Left lung (tissue), 10 donors: ENCODE measurements around the gene TECPR1. TPM values are rescaled to one million over a fixed set of nuclear protein-coding genes. Genes with fewer than 3 reads are reported as not detected.

Experiments
- ATAC-seq: fragments of 200-7000 bp; cut with Tn5 transposase; one replicate; pipeline ENCODE4 v1.9.1; 2020; ENCODE audit warnings: moderate library complexity
- DNase-seq, 4 donors: peaks; one replicate each; pipeline ENCODE4 v3.0.0-alpha.2; 2013 to 2020
- H3K27ac ChIP-seq, 2 donors: fragments of 200-600 bp; sonication (generic) in 1 of 2; one replicate each; pipeline versions ENCODE4 v1.5.0 to v1.8.0; 2020 to 2021
- H3K27me3 ChIP-seq, 2 donors: fragments of 200-600 bp; sonication (generic) in 1 of 2; one replicate each; pipeline versions ENCODE4 v1.5.0 to v1.8.0; 2020 to 2021
- H3K36me3 ChIP-seq, 2 donors: fragments of 200-600 bp; sonication (generic) in 1 of 2; one replicate each; pipeline versions ENCODE4 v1.5.0 to v1.8.0; 2020 to 2021
- H3K4me1 ChIP-seq, 2 donors: fragments of 200-600 bp; one replicate each; pipeline ENCODE4 v1.8.0; 2021
- H3K4me3 ChIP-seq, 2 donors: fragments of 200-600 bp; sonication (generic) in 1 of 2; one replicate each; pipeline versions ENCODE4 v1.5.0 to v1.8.0; 2020 to 2021; ENCODE audit warnings: mild to moderate bottlenecking in 1 of 2
- H3K9me3 ChIP-seq, 2 donors: fragments of 200-600 bp; sonication (generic) in 1 of 2; one replicate each; pipeline versions ENCODE4 v1.5.0 to v1.8.0; 2020 to 2021
- intact Hi-C, 2 donors: fragments of 100-400 bp; cut with DNase I; formaldehyde crosslinking; loops; one replicate each; pipeline versions ENCODE4 v1.11.2 to v1.14.2; 2022
- polyA plus RNA-seq, 6 donors: library from polyadenylated mRNA; unstranded; fragments of 120-200 nt; gene quantifications; one replicate each; pipeline ENCODE4 v1.2.1, GENCODE V29; 2013; ENCODE audit not compliant: insufficient read length in 6 of 6
- total RNA-seq, 2 donors: library from RNA; stranded (reverse); fragmentation: NEBNext Ultra II Directional; extraction: Animal tissue kit (Norgen Biotek cat#: 25700); gene quantifications; one replicate each; pipeline ENCODE4 v1.2.1, GENCODE V29; 2021
- TF ChIP-seq, protein P1 (sequence below), 2 donors: fragments of 200-600 bp; sonication (generic) in 1 of 2; IDR thresholded peaks; one replicate each; pipeline versions ENCODE4 v1.5.0 to v1.8.0; 2021; ENCODE audit warnings: antibody characterized with exemption in 2 of 2
- donor health status: DM: no; HTN: yes; CAD: no.
- donor health status: DM: no; HTN: no; CAD: no.

TECPR1 gene
- total and polyA plus RNA-seq, 8 donors: 24.5 to 67.4 (median 28.7) TPM

DNA sequence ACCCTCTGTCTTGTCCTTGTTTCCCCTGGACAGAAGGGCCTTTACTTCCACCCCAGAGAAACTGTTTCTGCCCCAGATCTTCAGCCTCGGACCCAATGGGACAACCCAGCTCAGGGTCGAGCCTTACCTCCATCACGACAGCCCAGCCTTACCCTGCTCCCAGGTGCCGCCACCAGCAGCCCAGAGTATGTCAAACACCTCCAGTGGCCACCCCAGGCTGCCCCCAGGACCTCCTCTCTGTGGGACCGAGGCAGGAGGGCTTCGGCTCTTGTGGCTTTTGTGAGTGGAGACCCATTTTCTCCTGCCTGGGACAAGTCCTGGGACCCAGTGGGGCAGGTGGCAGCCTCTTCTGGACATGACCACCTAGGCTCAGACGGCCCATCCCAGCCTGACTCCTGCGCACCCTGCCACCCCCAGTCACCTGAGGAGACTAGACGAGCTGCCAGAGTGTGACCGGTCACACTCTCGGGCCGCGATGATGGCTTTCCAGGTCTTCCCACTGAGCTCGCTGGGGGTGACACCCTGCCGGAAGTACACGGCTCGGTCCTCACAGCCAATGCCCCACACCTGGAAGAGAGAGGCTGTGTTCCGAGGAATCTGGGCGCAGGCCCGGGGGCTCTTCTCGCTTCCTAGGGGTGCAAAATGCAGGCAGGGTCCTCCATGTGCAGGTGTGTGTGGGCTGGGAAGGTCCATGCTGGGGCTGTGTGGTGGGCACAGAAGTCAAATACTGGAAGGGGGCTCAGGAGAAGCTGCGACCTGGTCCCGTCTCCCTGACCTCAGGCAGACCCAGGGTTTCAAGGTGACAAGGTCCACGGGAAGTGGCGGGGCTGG, 15.5 kb downstream of the TECPR1 start:
- no peaks in the 10 kb centered on the region for H3K27me3 ChIP-seq
- no peak overlapping the region for H3K4me3 ChIP-seq
- no peaks in the 10 kb centered on the region for H3K9me3 ChIP-seq
- intact Hi-C loops: no loop called here
- no peak overlapping the region for H3K27ac ChIP-seq
- ATAC-seq (no peak), DNase-seq (peak in 1 of 4 donors; percentile 63)
- TF ChIP-seq, protein P1, sequence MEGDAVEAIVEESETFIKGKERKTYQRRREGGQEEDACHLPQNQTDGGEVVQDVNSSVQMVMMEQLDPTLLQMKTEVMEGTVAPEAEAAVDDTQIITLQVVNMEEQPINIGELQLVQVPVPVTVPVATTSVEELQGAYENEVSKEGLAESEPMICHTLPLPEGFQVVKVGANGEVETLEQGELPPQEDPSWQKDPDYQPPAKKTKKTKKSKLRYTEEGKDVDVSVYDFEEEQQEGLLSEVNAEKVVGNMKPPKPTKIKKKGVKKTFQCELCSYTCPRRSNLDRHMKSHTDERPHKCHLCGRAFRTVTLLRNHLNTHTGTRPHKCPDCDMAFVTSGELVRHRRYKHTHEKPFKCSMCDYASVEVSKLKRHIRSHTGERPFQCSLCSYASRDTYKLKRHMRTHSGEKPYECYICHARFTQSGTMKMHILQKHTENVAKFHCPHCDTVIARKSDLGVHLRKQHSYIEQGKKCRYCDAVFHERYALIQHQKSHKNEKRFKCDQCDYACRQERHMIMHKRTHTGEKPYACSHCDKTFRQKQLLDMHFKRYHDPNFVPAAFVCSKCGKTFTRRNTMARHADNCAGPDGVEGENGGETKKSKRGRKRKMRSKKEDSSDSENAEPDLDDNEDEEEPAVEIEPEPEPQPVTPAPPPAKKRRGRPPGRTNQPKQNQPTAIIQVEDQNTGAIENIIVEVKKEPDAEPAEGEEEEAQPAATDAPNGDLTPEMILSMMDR (IDR thresholded peaks at IDR 0.05): no peak
- peaks cover 0 to 96% of the 10 kb centered on the region in 2 donors for H3K36me3 ChIP-seq
- no peaks in the 10 kb centered on the region for H3K4me1 ChIP-seq

DNA sequence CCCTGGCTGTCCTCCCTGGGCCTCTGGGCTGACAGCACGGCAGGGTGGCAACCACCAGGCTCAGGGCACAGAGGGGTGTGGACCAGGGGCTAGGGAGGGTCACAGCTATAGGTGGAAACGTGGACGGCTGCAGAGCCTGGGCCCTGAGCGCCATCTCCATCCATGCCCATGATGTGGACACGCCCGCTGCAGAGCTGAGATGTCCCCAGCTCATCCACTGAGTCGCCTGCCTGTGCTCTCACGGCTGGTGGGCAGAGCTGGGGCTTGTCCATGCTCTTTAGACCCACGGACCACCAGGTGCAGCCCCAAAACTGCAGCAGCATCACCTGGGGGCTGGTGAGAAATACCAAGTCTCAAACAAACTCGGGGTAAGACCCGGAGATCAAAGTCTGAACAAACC, 16.1 kb downstream of the TECPR1 start:
- Histone ChIP-seq H3K27ac (no peak overlapping the region), H3K9me3 (no peaks in the 10 kb centered on the region), H3K4me3 (no peak overlapping the region), H3K36me3 (peaks cover 0 to 95% of the 10 kb centered on the region in 2 donors), H3K4me1 (no peaks in the 10 kb centered on the region), H3K27me3 (no peaks in the 10 kb centered on the region)
- intact Hi-C loops: no loop called here
- peak in 1 of 4 donors; percentile 72 for DNase-seq
- TF ChIP-seq, protein P1 (IDR thresholded peaks at IDR 0.05): no peak
- no peak for ATAC-seq

DNA sequence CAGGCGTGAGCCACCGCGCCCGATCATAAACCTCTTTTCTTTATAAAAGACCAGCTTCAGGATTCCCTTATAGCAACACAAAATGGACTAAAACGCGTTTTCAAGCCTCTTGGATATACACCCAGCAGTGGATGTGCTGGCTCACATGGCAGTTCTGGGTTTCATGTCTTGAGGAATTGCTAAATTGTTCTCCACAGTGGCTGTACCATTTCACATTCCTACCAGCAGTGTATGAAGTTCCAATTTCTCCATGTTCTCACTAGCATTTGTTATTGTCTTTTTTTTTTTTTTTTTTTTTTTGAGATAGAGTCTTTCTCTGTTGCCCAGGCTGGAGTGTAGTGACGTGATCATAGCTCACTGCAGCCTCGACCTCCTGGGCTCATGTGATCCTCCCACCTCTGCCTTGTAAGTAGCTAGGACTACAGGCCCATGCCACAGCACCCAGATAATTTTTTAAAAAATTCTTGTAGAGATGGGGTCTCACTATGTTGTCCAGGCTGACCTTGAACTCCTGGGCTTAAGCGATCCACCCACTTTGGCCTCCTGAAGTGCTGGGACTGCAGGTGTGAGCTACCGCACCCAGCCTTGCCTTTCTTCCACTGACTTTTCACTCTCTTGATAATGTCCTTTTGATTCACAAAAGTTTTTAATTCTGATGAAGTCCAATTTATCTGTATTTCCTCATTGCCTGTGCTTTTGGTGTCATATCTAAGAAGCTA, 17.4 kb downstream of the TECPR1 start:
- intact Hi-C loops: no loop called here
- no peaks in the 10 kb centered on the region for H3K27me3 ChIP-seq
- peaks cover 0 to 95% of the 10 kb centered on the region in 2 donors for H3K36me3 ChIP-seq

DNA sequence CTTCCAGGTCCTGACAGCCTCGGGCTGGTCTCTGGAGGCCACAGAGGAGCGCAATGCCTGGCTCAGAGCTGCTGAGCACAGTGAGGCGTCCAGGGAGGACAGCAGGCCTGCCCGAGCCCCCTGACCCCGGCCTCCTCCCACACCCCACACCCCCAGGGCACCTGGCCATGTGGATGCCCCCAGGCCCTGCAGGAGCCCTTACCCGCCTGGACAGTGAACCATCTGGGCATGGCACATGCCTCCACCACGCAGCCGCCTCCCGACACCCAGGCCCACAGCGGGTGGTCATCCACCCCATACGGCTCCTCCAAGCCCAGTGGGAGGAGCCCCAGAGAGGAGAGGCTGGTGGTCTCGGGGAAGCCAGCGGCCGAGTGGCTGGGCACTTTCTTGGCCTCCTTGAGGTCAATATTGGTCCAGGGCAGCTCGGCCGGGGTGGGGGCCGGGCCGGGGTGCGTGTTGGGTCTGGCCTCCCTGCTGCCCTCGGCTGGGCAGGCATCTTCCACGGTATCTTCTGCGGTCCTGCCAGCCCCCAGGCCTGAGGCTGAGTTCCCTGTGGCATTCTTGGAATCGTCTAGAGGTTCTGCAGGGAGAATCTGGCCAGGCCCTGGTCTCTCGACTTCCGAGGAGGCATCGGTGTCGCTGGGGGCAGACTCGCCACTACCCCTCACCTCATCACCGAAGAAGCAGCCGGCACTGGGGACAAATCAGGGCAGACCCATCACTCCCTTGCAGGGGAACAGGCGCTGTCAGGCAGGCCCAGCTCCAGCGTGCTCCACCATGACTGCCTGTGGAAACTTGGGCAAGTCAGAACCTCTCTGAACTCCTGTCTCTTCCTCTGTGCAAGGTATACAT, 18.6 kb downstream of the TECPR1 start:
- H3K4me3 ChIP-seq: no peak overlapping the region
- TF ChIP-seq, protein P1 (IDR thresholded peaks at IDR 0.05): no peak
- intact Hi-C loops: no loop called here
- H3K36me3 ChIP-seq: peaks cover 0 to 95% of the 10 kb centered on the region in 2 donors
- H3K27me3 ChIP-seq: no peaks in the 10 kb centered on the region
- peak in 1 of 4 donors; percentile 67 for DNase-seq
- H3K9me3 ChIP-seq: no peaks in the 10 kb centered on the region
- H3K4me1 ChIP-seq: no peaks in the 10 kb centered on the region
- H3K27ac ChIP-seq: no peak overlapping the region
- no peak for ATAC-seq

More for the DNA sequence above, 17.4 kb downstream of the TECPR1 start:
- Histone ChIP-seq H3K4me1 (no peaks in the 10 kb centered on the region), H3K4me3 (no peak overlapping the region), H3K9me3 (no peaks in the 10 kb centered on the region), H3K27ac (no peak overlapping the region)
- DNase-seq (peak in 1 of 4 donors; percentile 1), ATAC-seq (no peak)
- TF ChIP-seq, protein P1 (IDR thresholded peaks at IDR 0.05): no peak
